Keratinocyte (primary cell): ENCODE measurements around the gene POLR2B. TPM values are rescaled to one million over a fixed set of nuclear protein-coding genes. Genes with fewer than 3 reads are reported as not detected.

ENCODE experiments used
- DNase-seq: peaks from one replicate; pipeline ENCODE4 v3.0.0-alpha.2; 2011; ENCODE audit warnings: low read depth, missing footprints, low spot score
- FAIRE-seq: peaks from 2 replicates; lab custom pipeline; 2011; peaks lifted over from hg19 to GRCh38; lab: Jason Lieb, UNC
- H2AFZ ChIP-seq: 2 replicates; pipeline ENCODE4 v1.6.0; 2012; ENCODE audit warnings: low read length, control low read depth, inconsistent platforms; ENCODE audit not compliant: control insufficient read depth
- H3K27ac ChIP-seq: 2 replicates; pipeline ENCODE4 v1.5.1; 2011; ENCODE audit warnings: low read length; ENCODE audit not compliant: control insufficient read depth, insufficient read depth
- H3K27me3 ChIP-seq: 3 replicates; pipeline ENCODE4 v1.6.0; 2011; ENCODE audit warnings: low read length; ENCODE audit not compliant: control insufficient read depth, insufficient read depth; ENCODE audit errors: extremely low read depth
- H3K36me3 ChIP-seq, 2 experiments: 2 replicates in 1 of 2; 3 replicates in 1 of 2; pipeline ENCODE4 v1.5.1; 2011; ENCODE audit warnings: low read length in 2 of 2, mild to moderate bottlenecking in 1 of 2; ENCODE audit not compliant: control insufficient read depth in 2 of 2, insufficient read depth in 2 of 2; ENCODE audit errors: extremely low read depth in 1 of 2
- H3K4me1 ChIP-seq: 3 replicates; pipeline ENCODE4 v1.5.1; 2011; ENCODE audit warnings: low read length; ENCODE audit not compliant: control insufficient read depth, insufficient read depth; ENCODE audit errors: extremely low read depth
- H3K4me2 ChIP-seq: 3 replicates; pipeline ENCODE4 v1.6.0; 2011; ENCODE audit warnings: low read depth, low read length; ENCODE audit not compliant: control insufficient read depth, insufficient read depth; ENCODE audit errors: extremely low read depth
- H3K4me3 ChIP-seq, 3 experiments: fragments of 200-600 bp in 1 of 3; sonication (generic) in 1 of 3; 2 replicates in 2 of 3; 3 replicates in 1 of 3; pipeline ENCODE4 v1.5.1; 2011 to 2016; ENCODE audit warnings: low read length in 3 of 3, mild to moderate bottlenecking in 3 of 3, control low read depth in 2 of 3, inconsistent platforms in 1 of 3, low read depth in 1 of 3, mixed read lengths in 1 of 3, mixed run types in 1 of 3, moderate library complexity in 1 of 3; ENCODE audit not compliant: control insufficient read depth in 2 of 3, insufficient read depth in 2 of 3; ENCODE audit errors: extremely low read depth in 1 of 3
- H3K79me2 ChIP-seq: 2 replicates; pipeline ENCODE4 v1.6.0; 2012; ENCODE audit warnings: low read length; ENCODE audit not compliant: control insufficient read depth, insufficient read depth
- H3K9ac ChIP-seq: 3 replicates; pipeline ENCODE4 v1.6.0; 2011; ENCODE audit warnings: low read length; ENCODE audit not compliant: control insufficient read depth, insufficient read depth; ENCODE audit errors: extremely low read depth
- H3K9me1 ChIP-seq: 3 replicates; pipeline ENCODE4 v1.6.0; 2011; ENCODE audit warnings: low read length; ENCODE audit not compliant: control insufficient read depth, insufficient read depth; ENCODE audit errors: extremely low read depth
- H3K9me3 ChIP-seq: 2 replicates; pipeline ENCODE4 v1.5.1; 2012; ENCODE audit warnings: low read depth, low read length; ENCODE audit not compliant: control insufficient read depth
- H4K20me1 ChIP-seq: 3 replicates; pipeline ENCODE4 v1.6.0; 2011; ENCODE audit warnings: low read length; ENCODE audit not compliant: control insufficient read depth, insufficient read depth; ENCODE audit errors: extremely low read depth
- EZH2 ChIP-seq: IDR thresholded peaks from one replicate; pipeline ENCODE4 v1.6.1; 2012; ENCODE audit warnings: inconsistent platforms, mild to moderate bottlenecking, low read length, moderate library complexity
- dilution Hi-C: fragments of 300-500 bp; cut with MboI; formaldehyde crosslinking; loops from one replicate; pipeline ENCODE4 v1.7.0; 2020; ENCODE audit warnings: low sequenced_read_pairs; ENCODE audit not compliant: extremely low pct_ligation_motif_present
- polyA plus RNA-seq, 5 experiments: library from polyadenylated mRNA; depleted of rRNA in 3 of 5; stranded (reverse) in 3 of 5; stranded (forward) in 1 of 5; unstranded in 1 of 5; fragments of >200 nt; gene quantifications; 1 replicate in 1 of 5; 2 replicates in 3 of 5; 3 replicates in 1 of 5; pipeline versions ENCODE4 v1.2.1 to v1.2.3, GENCODE V29; 2011 to 2012; ENCODE audit warnings: missing spikeins in 2 of 5, low read depth in 1 of 5, low replicate concordance in 1 of 5
- TF ChIP-seq, protein P1 (sequence below), 3 experiments: IDR thresholded peaks in 1 of 3; conservative IDR thresholded peaks in 1 of 3; optimal IDR thresholded peaks in 1 of 3; 2 replicates in 2 of 3; 3 replicates in 1 of 3; pipeline versions ENCODE3 to v1.5.1; 2011; ENCODE audit warnings: low read length in 3 of 3, mild to moderate bottlenecking in 3 of 3, moderate library complexity in 2 of 3, control low read depth in 1 of 3, inconsistent platforms in 1 of 3; ENCODE audit not compliant: insufficient read depth in 2 of 3; ENCODE audit errors: extremely low read depth in 1 of 3

The POLR2B gene
- polyA plus RNA-seq, 1 donor (not counting 4 experiments of a cell fraction or from before 2014, with no cell fraction given) = 153 TPM

DNA sequence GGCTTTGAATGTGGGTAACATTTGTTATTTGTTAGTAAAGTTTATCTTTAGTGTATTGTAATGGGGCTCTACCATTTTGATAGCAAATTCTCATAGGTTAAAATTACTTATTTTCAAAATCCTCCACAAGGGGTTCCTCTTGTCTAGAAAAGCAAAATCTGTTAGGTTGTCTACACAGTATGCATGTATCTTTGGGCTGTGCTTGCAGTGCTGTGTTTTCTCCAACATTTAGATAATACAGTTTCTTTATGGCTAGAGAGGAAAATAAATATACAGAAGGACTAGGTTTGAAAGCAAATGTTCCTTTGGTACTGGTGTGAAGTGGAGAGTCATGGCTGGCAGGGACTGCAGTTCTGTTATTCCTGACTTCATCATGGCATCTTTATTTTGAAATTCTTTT lies 40.3 kb downstream of the POLR2B start:
- dilution Hi-C loops = no loop called here
- DNase-seq (no peak), FAIRE-seq (no peak)
- H3K36me3 ChIP-seq = peaks cover 25 to 34% of the 10 kb centered on the region in 2 experiments
- H3K9me3 ChIP-seq = no peaks in the 10 kb centered on the region
- no peak for TF ChIP-seq EZH2
- TF ChIP-seq, protein P1, sequence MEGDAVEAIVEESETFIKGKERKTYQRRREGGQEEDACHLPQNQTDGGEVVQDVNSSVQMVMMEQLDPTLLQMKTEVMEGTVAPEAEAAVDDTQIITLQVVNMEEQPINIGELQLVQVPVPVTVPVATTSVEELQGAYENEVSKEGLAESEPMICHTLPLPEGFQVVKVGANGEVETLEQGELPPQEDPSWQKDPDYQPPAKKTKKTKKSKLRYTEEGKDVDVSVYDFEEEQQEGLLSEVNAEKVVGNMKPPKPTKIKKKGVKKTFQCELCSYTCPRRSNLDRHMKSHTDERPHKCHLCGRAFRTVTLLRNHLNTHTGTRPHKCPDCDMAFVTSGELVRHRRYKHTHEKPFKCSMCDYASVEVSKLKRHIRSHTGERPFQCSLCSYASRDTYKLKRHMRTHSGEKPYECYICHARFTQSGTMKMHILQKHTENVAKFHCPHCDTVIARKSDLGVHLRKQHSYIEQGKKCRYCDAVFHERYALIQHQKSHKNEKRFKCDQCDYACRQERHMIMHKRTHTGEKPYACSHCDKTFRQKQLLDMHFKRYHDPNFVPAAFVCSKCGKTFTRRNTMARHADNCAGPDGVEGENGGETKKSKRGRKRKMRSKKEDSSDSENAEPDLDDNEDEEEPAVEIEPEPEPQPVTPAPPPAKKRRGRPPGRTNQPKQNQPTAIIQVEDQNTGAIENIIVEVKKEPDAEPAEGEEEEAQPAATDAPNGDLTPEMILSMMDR (optimal IDR thresholded peaks at IDR 0.05 in 1 of 3, IDR thresholded peaks at IDR 0.05 in 1 of 3, conservative IDR thresholded peaks at IDR 0.05 in 1 of 3; ENCODE audit: extremely low read depth in 1 of 3, insufficient read depth in 2 of 3, low read length in 3 of 3) = no peak
- no peak overlapping the region for H2AFZ ChIP-seq
- no peak overlapping the region for H3K4me3 ChIP-seq
- H3K4me1 ChIP-seq = peaks cover 23% of the 10 kb centered on the region
- no peak overlapping the region for H3K9ac ChIP-seq
- H3K4me2 ChIP-seq = no peak overlapping the region
- H3K27ac ChIP-seq = no peak overlapping the region
- no peaks in the 10 kb centered on the region for H3K9me1 ChIP-seq
- H3K79me2 ChIP-seq = peaks cover 5% of the 10 kb centered on the region
- no peaks in the 10 kb centered on the region for H4K20me1 ChIP-seq
- H3K27me3 ChIP-seq = no peaks in the 10 kb centered on the region

DNA sequence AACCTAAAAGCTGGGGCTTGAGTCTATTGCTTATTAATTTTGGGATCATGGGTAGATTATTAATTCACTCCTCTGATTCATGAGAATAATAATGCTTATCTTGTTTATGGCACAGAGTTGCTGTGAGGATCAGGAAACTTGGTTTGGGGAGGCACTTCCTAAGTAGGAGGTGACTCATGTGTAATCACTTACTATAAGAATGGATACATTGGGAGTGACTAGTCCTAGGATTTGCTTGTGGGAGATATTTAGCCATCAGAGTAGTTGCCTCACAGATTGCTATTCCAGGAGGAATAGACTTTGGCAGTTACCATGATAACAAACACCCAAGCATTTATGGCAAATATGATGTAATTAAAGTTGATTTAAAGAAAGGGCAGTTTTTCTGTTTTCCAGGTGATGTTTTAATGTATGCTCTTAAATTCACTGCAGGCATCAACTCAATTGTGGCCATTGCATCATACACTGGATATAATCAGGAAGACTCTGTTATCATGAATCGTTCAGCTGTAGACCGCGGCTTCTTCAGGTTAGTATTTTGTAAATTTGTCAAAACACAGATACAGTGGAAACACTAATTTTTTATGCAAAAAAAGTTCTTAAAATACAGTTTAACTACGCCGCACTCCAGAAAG lies 41.9 kb downstream of the POLR2B start:
- dilution Hi-C loops = no loop called here
- Histone ChIP-seq H2AFZ (no peak overlapping the region), H3K27me3 (no peaks in the 10 kb centered on the region), H3K4me1 (peaks cover 23% of the 10 kb centered on the region), H3K4me2 (no peak overlapping the region), H3K27ac (peak overlapping the region; percentile 70), H3K4me3 (no peak overlapping the region), H3K9me3 (no peaks in the 10 kb centered on the region), H3K9ac (no peak overlapping the region), H3K9me1 (no peaks in the 10 kb centered on the region), H3K36me3 (peaks cover 27 to 41% of the 10 kb centered on the region in 2 experiments), H4K20me1 (no peaks in the 10 kb centered on the region), H3K79me2 (peaks cover 5% of the 10 kb centered on the region)
- TF ChIP-seq EZH2 = no peak
- TF ChIP-seq, protein P1 (optimal IDR thresholded peaks at IDR 0.05 in 1 of 3, IDR thresholded peaks at IDR 0.05 in 1 of 3, conservative IDR thresholded peaks at IDR 0.05 in 1 of 3; ENCODE audit: extremely low read depth in 1 of 3, insufficient read depth in 2 of 3, low read length in 3 of 3) = no peak
- DNase-seq = peak; percentile 50
- FAIRE-seq = peak; percentile 92
